Measurements from ENCODE around the gene PEX6.

The PEX6 gene

GRCh38 chr6:42923666-42924065 lies 55.3 kb downstream of the PEX6 start:
- Histone ChIP-seq H3K27ac (ENCODE audit: low read depth, low read length) (no peak overlapping the region), H3K36me3 (ENCODE audit: control insufficient read depth in 1 of 2, insufficient read depth in 2 of 2, low read length in 2 of 2) (no peaks in the 10 kb centered on the region), H3K4me3 (ENCODE audit: low read depth in 1 of 2, low read length in 2 of 2) (no peak overlapping the region), H3K9ac (ENCODE audit: low read depth in 1 of 2, low read length in 2 of 2) (no peak overlapping the region), H3K27me3 (ENCODE audit: control insufficient read depth in 1 of 2, insufficient read depth in 2 of 2, low read length in 2 of 2) (no peaks in the 10 kb centered on the region), H3K4me1 (ENCODE audit: control insufficient read depth in 1 of 2, insufficient read depth in 2 of 2, low read length in 2 of 2) (peaks cover 5 to 6% of the 10 kb centered on the region in 2 donors), H3K9me3 (ENCODE audit: control insufficient read depth in 1 of 2, low read length in 2 of 2) (no peaks in the 10 kb centered on the region)

- Histone ChIP-seq H3K9me3 (ENCODE audit: control insufficient read depth in 1 of 2, low read length in 2 of 2) (no peaks in the 10 kb centered on the region), H3K36me3 (ENCODE audit: control insufficient read depth in 1 of 2, insufficient read depth in 2 of 2, low read length in 2 of 2) (no peaks in the 10 kb centered on the region), H3K4me3 (ENCODE audit: low read depth in 1 of 2, low read length in 2 of 2) (no peak overlapping the region), H3K27me3 (ENCODE audit: control insufficient read depth in 1 of 2, insufficient read depth in 2 of 2, low read length in 2 of 2) (no peaks in the 10 kb centered on the region), H3K27ac (ENCODE audit: low read depth, low read length) (no peak overlapping the region), H3K9ac (ENCODE audit: low read depth in 1 of 2, low read length in 2 of 2) (no peak overlapping the region), H3K4me1 (ENCODE audit: control insufficient read depth in 1 of 2, insufficient read depth in 2 of 2, low read length in 2 of 2) (no peaks in the 10 kb centered on the region)
Observed at GRCh38 chr6:42921801-42922200, 57.2 kb downstream of the PEX6 start.

GRCh38 chr6:42916288-42916687 lies 62.7 kb downstream of the PEX6 start:
- no peaks in the 10 kb centered on the region for H3K4me1 ChIP-seq (ENCODE audit: control insufficient read depth in 1 of 2, insufficient read depth in 2 of 2, low read length in 2 of 2)
- H3K9me3 ChIP-seq (ENCODE audit: control insufficient read depth in 1 of 2, low read length in 2 of 2), result no peaks in the 10 kb centered on the region
- no peak overlapping the region for H3K27ac ChIP-seq (ENCODE audit: low read depth, low read length)
- no peak overlapping the region for H3K9ac ChIP-seq (ENCODE audit: low read depth in 1 of 2, low read length in 2 of 2)
- no peaks in the 10 kb centered on the region for H3K36me3 ChIP-seq (ENCODE audit: control insufficient read depth in 1 of 2, insufficient read depth in 2 of 2, low read length in 2 of 2)
- H3K27me3 ChIP-seq (ENCODE audit: control insufficient read depth in 1 of 2, insufficient read depth in 2 of 2, low read length in 2 of 2), result no peaks in the 10 kb centered on the region
- no peak overlapping the region for H3K4me3 ChIP-seq (ENCODE audit: low read depth in 1 of 2, low read length in 2 of 2)

GRCh38 chr6:42915732-42916131 lies 63.2 kb downstream of the PEX6 start, which contains the start of gene PTCRA:
TSS of gene PTCRA (plus strand) at chr6:42916053. CDS start at chr6:42916070, 17 bp downstream.
- H3K27me3 ChIP-seq (ENCODE audit: control insufficient read depth in 1 of 2, insufficient read depth in 2 of 2, low read length in 2 of 2), result no peaks in the 10 kb centered on the region
- H3K36me3 ChIP-seq (ENCODE audit: control insufficient read depth in 1 of 2, insufficient read depth in 2 of 2, low read length in 2 of 2), result no peaks in the 10 kb centered on the region
- H3K4me1 ChIP-seq (ENCODE audit: control insufficient read depth in 1 of 2, insufficient read depth in 2 of 2, low read length in 2 of 2), result no peaks in the 10 kb centered on the region
- no peaks in the 10 kb centered on the region for H3K9me3 ChIP-seq (ENCODE audit: control insufficient read depth in 1 of 2, low read length in 2 of 2)
- H3K4me3 ChIP-seq (ENCODE audit: low read depth in 1 of 2, low read length in 2 of 2), result no peak within 1 kb of the TSS
- H3K9ac ChIP-seq (ENCODE audit: low read depth in 1 of 2, low read length in 2 of 2), result no peak within 1 kb of the TSS
- H3K27ac ChIP-seq (ENCODE audit: low read depth, low read length), result no peak within 1 kb of the TSS

- Histone ChIP-seq H3K9ac (ENCODE audit: low read depth in 1 of 2, low read length in 2 of 2) (no peak overlapping the region), H3K36me3 (ENCODE audit: control insufficient read depth in 1 of 2, insufficient read depth in 2 of 2, low read length in 2 of 2) (no peaks in the 10 kb centered on the region), H3K4me3 (ENCODE audit: low read depth in 1 of 2, low read length in 2 of 2) (no peak overlapping the region), H3K4me1 (ENCODE audit: control insufficient read depth in 1 of 2, insufficient read depth in 2 of 2, low read length in 2 of 2) (no peaks in the 10 kb centered on the region), H3K9me3 (ENCODE audit: control insufficient read depth in 1 of 2, low read length in 2 of 2) (no peaks in the 10 kb centered on the region), H3K27ac (ENCODE audit: low read depth, low read length) (no peak overlapping the region), H3K27me3 (ENCODE audit: control insufficient read depth in 1 of 2, insufficient read depth in 2 of 2, low read length in 2 of 2) (no peaks in the 10 kb centered on the region)
Observed at GRCh38 chr6:42914546-42914945, 64.4 kb downstream of the PEX6 start.

All from duodenal mucosa (tissue), 2 donors.